PC-3 (cell line): Measurements from ENCODE around the gene MB.

Experiments used
- CTCF ChIP-seq: fragments of 300-600 bp; sonication (generic); conservative IDR thresholded peaks from 2 replicates; pipeline ENCODE4 v1.5.1; 2017; ENCODE audit warnings: antibody characterized with exemption, low read depth, mild to moderate bottlenecking, low read length
- EZH2phosphoT487 ChIP-seq: fragments of 300-600 bp; sonication (generic); IDR thresholded peaks from 2 replicates; pipeline ENCODE4 v1.6.1; 2018; ENCODE audit warnings: mild to moderate bottlenecking, antibody characterized with exemption, low read length, borderline replicate concordance

- TF ChIP-seq CTCF, result no peak
- no peak for TF ChIP-seq EZH2phosphoT487
These were observed 32.0 kb upstream of the MB start for GRCh38 chr22:35649026-35649553.
